Stimulated activated CD8-positive, alpha-beta memory T cell treated with anti-CD3 and anti-CD28 coated beads, Interleukin-4, amount 100 ng/mL, for 4 hours (primary cell): ENCODE measurements around the gene CYTH1.

Experiments
- DNase-seq, 2 donors: peaks; one replicate each; pipeline ENCODE4 v3.0.0-alpha.2; 2020; ENCODE audit warnings: low read depth in 2 of 2, low spot score in 1 of 2

Gene CYTH1

GRCh38 chr17:78693346-78694083 lies 88.6 kb downstream of the CYTH1 start:
- no peak for DNase-seq

DNA sequence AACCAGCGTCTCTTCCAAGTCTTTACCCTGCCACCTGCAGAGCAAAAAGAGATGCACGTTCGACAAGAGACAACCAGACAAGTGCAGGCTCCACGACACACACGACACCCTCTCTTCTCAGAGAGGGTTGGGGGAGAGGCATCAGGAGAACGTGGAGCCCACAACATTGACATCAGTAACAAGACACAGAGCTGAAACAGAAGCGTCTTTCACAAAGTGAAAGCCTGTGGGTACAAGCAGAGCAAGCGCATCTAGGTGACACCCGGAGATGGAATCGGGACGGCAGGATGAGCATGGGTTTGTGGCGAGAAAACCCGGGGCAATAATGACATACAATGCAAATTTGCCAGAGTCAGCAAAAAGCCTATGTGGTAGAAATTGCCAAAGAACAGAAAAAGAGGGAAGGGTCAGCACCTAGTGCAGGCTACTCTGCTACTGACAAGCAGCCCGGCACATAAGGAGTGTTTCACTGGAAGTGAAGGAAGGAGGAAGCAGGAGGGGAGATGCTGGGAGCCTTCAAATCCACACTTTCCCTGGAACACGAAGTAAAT lies 89.5 kb downstream of the CYTH1 start:
- DNase-seq, result no peak

DNA sequence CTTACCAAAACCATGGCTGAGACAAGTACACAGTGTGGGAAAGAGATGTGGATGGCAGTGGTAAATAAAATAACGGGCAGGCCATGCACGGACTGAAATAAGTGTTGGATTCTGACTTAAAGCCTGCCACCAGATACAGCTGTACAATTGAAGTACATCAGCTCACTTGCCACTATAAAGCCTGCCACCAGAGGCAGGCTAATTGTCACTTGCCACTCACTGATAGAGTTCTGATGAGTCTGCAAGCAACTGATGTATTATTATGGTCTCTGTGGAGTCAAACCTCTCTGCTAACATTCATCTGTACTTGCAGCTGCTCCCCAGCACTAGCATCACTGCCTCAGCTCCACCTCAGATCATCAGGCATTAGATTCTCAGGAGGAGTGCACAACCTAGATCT lies 93.0 kb downstream of the CYTH1 start:
- DNase-seq, result no peak

- no peak for DNase-seq
Observed at GRCh38 chr17:78687944-78688343, 94.1 kb downstream of the CYTH1 start.

GRCh38 chr17:78687125-78687524 lies 94.9 kb downstream of the CYTH1 start:
- no peak for DNase-seq

DNA sequence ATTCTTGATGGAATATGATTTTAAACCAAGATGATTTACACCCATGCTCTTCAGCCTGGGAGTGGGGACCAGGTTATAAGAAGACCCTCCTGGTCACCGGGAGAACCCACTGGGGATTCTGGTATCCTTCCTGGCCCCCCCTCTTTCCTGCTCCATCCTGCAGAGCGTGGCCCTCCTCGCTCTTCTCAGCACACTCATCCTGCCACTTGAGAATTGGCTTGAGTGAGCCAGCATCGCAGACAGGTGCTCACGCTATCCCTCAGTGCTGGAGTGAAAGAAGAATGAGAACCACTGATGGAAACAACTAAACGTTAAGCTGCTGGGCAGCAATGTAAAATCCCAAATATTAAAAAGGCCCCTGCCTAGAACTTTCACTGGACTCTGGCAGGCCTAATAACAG lies 98.0 kb downstream of the CYTH1 start:
- DNase-seq, result no peak

DNA sequence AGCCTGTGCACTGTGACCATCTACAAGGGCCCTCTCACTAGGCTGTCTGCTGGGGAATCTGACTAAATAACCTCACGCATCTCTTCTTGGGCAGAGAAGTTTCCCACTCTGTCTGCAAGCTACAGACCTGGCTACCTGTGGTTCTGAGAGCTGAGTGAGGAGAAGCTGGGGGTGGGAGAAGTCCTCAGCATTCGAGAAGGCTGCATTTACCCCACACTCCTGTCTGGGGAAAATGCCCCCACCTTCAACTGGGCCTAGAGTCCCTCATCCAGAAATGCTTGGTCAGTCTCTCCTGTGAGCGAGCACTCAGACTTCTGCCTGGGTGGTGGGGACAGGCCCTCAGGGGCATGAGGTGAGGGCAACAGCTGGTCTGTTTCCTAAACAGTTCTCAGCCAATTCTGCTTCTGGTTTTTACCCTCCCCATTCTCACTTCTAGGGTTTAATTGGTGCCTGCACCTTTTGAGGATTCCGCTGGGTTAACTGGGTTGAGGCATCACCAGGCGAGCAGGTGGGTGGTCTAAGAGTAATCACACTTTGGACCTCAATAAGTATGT lies 98.6 kb downstream of the CYTH1 start:
- DNase-seq, result no peak

DNA sequence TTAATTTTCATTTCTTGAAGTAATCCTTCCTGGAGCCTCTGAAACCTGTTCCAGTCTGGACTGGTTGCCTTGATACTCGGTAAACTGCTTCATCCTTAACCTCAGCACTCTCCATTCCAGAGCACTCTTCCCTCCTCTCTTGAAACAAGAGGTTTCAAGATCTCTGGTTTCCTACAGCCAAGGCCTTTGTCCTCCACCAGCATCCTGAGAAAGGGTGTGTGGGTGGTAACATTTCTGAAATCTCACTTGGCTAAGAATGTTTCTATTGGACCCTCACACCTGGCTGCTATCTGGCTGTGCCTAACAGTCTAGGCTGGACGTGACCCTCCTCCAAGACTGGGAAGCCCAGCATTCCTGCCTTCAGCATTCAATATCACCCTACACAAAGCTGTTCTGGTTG lies 99.7 kb downstream of the CYTH1 start:
- DNase-seq, result no peak

DNA sequence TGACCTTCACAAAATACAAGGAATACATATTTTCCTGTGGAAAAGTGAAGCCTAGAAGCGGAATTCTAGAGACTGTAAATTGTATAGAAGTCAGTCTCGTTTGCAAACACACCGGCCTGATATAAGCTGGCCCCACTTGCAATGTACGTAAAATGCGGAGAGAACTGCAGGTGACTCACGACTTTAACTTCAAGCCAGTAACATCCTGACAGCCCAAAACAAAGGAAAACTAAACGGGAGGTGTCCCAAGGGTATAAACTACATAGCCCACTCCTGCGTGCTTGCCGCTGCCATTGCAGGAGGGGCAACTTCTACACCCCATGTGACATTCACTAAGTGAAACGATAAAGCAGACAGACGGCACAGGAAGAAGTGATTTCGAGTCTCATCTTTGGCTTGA lies 101.6 kb downstream of the CYTH1 start:
- DNase-seq, result no peak

DNA sequence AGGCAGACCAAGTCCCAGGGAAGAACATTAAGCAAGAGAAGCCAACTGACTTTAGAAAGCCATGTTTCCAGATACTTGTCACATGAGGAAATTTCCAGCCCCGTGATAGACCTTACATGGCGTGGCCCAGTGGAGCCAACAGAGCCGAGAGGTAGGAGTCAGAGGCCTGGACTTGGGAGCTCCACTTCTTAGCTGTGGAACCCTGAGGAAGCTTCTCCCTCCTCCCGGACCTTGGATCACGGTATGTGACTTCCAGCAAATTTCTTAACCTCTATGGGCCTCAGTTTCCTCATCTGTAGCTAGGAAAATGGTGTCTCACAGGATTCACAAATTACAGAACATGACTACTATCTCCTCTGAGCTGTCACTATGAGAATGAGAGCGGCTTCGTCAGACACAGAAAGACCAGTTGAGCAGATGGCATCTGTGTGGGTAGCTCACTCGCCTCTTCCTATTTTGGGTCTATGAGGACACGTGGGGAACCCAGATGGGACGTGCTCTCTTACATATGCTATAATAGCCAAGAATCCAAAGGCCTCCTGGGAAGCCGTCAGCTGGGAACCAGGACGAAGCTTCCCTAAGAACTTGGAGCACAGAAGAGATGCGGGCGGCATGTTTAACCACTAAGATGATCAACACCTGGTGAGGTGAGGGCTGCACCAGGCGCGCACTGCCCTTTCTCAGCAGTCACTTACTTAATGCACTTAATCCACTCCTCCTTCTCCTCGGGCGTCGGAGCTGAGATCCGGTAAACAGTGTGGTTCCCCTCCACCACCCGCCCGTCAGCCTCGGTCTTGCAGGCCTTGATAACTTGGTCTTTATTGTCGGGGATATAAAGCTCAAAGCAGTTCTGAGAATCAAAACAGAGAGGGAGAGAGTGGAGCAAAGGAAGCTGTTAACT lies 102.3 kb downstream of the CYTH1 start:
- DNase-seq, result no peak

DNA sequence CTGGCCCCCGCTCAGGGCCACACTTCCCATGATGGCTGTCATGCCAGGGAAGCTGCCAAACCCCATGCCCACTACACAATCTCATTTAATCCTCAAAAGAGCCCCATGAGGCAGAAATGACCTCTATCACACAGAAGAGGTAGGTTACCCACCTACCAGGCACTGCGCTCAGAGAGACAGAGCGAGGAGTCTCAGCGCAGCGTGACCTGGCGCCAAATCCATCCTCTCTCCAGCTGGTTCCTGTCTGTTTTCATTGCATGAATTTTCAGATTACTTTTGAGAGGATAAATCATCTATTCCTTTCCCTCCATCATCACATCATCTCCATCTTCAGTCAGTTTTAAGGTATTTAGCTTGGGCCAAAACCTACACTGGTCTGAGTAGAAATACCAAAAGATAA lies 103.4 kb downstream of the CYTH1 start:
- no peak for DNase-seq

- DNase-seq, result no peak
Observed at GRCh38 chr17:78678222-78678557, 103.9 kb downstream of the CYTH1 start.

DNA sequence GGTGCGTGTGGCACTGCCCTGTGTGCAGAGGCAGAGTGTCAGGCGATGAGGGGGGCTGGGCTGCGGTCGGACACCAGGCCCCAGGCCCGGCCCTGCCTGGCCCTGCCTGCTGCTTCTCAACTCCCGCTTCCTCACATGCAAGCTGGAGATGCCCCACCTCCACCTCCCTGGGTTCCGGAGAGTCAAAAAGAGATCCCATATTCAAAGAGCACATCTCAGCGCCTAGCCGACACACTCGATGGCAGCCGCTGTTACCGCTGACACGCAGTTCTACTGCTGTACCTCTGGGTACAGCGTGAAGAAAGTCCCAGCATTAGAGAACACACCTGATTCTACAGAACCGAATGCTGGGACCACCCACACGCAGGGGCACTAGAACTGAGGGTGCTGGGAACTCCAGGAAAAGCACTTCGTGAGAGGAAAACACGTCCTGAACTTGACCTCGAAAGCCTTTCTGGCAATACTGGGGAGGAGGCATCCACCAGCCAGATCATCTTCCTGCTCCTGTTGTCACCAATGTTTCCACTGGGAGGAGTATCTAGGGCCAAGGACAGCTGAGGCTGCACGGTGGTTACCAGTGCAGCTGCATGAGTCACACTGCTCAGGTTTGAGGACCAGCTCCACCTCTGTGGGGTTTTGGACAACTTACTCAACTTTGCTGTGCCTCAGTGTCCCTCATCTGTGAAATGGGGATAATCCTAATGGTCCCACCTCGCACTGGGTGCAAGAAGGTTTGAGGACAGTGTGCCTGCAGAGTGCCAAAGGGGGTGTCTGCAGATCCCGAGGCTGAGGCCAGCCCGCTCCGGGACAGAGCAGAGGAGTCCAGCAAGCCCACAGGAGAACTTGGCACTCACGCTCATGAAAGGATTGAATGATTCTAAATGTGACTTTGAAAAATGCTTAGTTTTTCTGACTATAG lies 104.5 kb downstream of the CYTH1 start:
- DNase-seq, result no peak

- DNase-seq, result no peak
Observed at GRCh38 chr17:78676412-78677302, 105.4 kb downstream of the CYTH1 start.

DNA sequence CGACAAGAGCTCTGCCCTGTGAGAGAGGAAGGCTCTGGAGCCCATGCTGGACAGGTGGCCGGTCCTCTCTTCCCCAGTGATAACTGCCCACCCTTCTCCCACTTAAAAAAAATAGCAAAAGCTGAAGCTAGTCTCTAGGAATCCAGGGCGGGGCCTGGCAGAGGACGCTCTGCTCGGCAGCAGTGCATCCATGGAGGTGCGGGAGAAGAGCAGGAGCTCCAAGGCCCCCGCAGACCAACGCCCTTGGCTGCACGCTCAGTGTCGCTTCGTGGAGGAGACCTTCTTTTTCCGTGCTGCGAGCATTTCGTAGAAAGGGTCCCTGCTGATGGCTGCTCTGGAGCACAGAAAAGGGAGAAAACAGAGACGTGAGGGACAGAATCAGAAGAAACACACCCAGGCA lies 106.2 kb downstream of the CYTH1 start:
- DNase-seq, result no peak

DNA sequence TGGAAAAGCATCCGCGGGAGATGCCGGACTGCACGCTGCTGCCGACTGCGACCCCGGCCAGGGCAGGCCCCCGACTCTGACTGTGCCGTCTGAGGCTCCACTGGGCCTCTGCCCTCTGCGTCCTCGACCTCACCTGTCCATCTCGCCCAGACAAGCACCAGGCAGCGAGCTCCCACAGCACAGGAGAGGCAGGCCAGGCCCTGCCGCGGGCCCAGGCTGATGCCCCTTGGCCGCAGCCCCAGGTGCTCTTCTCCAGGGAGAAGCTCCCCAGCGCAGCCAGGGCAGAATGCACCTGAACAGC lies 106.8 kb downstream of the CYTH1 start:
- DNase-seq, result no peak

DNA sequence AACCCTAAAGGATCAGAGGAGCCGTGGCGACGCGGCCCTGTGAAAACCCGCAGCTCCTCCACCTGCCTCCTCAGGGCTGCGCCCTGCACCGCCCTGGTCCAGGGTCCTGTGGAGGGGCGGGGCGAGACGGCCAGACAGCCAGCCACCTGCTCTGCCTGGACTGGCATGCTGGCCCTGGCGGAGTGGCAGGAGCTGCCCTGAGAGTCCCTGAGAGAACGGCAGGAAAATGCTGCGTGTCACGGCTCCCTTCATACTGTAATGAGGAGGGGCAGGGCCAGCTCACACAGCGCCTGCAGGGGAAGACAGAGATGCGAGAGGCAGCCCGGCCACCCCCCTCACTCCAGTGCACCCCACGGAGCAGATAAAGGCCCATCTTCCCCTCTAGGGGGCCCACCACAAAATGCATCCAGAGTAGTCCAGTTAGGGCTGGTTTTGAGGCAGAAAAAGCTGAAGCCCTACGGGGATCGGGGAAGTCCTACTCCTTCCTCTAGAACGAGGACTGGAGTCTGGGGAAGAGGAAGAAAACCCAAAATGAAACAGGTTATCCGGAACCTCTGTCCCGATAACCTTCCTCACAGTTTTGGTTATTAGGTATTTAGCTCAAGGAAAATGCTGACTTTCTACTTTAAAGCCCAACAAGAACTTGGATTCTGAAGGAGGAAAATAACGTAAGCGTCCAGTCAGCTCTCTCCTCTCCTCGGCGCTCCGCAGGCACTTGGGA lies 107.3 kb downstream of the CYTH1 start:
- no peak for DNase-seq

GRCh38 chr17:78674156-78674555 lies 107.9 kb downstream of the CYTH1 start:
- DNase-seq, result no peak

- DNase-seq, result no peak
Observed at GRCh38 chr17:78673395-78673794, 108.7 kb downstream of the CYTH1 start.
